Hepatocyte (in vitro differentiated cells): Measurements from ENCODE around the gene CACTIN. TPM values are rescaled to one million over a fixed set of nuclear protein-coding genes. Genes with fewer than 3 reads are reported as not detected.
A peak's percentile ranks its signal among the peaks of the same experiment; 100 is the strongest.

Experiments
- DNase-seq: peaks from one replicate; pipeline ENCODE4 v3.0.0-alpha.2; 2016; ENCODE audit warnings: low spot score
- H2AFZ ChIP-seq: fragments of 200-600 bp; sonication (generic); 2 replicates; pipeline ENCODE4 v1.6.0; 2016; ENCODE audit warnings: antibody characterized with exemption, mild to moderate bottlenecking
- H3K27ac ChIP-seq: fragments of 200-600 bp; sonication (generic); 2 replicates; pipeline ENCODE4 v1.5.1; 2016; ENCODE audit warnings: mild to moderate bottlenecking
- H3K27me3 ChIP-seq: fragments of 200-600 bp; sonication (generic); 2 replicates; pipeline ENCODE4 v1.6.1; 2016
- H3K36me3 ChIP-seq: fragments of 200-600 bp; sonication (generic); replicated peaks from 2 replicates; pipeline ENCODE4 v1.5.1; 2016; ENCODE audit warnings: low read depth; ENCODE audit not compliant: insufficient read depth
- H3K4me1 ChIP-seq: fragments of 200-600 bp; sonication (generic); 2 replicates; pipeline ENCODE4 v1.5.1; 2016; ENCODE audit warnings: mild to moderate bottlenecking, moderate library complexity; ENCODE audit not compliant: insufficient read depth
- H3K4me2 ChIP-seq: fragments of 200-600 bp; sonication (generic); 2 replicates; pipeline ENCODE4 v1.6.0; 2016
- H3K4me3 ChIP-seq: fragments of 200-600 bp; sonication (generic); 2 replicates; pipeline ENCODE4 v1.5.1; 2016; ENCODE audit warnings: mild to moderate bottlenecking
- H3K79me2 ChIP-seq: fragments of 200-600 bp; sonication (generic); 2 replicates; pipeline ENCODE4 v1.6.0; 2017; ENCODE audit warnings: mild to moderate bottlenecking
- H3K9me2 ChIP-seq: fragments of 200-600 bp; sonication (generic); replicated peaks from 2 replicates; pipeline ENCODE4 v1.6.0; 2017; ENCODE audit warnings: mild to moderate bottlenecking; ENCODE audit not compliant: insufficient read depth
- H3K9me3 ChIP-seq: fragments of 200-600 bp; sonication (generic); 2 replicates; pipeline ENCODE4 v1.5.1; 2016; ENCODE audit warnings: low read depth, mild to moderate bottlenecking
- H4K20me1 ChIP-seq: fragments of 200-600 bp; sonication (generic); 2 replicates; pipeline ENCODE4 v1.6.0; 2016; ENCODE audit warnings: mild to moderate bottlenecking; ENCODE audit not compliant: insufficient read depth, poor library complexity, severe bottlenecking
- EZH2 ChIP-seq: fragments of 200-600 bp; sonication (generic); IDR thresholded peaks from 2 replicates; pipeline ENCODE4 v1.6.1; 2016; ENCODE audit warnings: antibody characterized with exemption, mild to moderate bottlenecking, borderline replicate concordance
- EZH2phosphoT487 ChIP-seq: fragments of 200-600 bp; sonication (generic); IDR thresholded peaks from one replicate; pipeline ENCODE4 v1.6.1; 2018; ENCODE audit warnings: antibody characterized with exemption, mild to moderate bottlenecking, low read depth, moderate library complexity; ENCODE audit not compliant: unreplicated experiment, severe bottlenecking
- WGBS: methylation state at CpG from one replicate; pipeline ENCODE4 v1.1.6; 2016; ENCODE audit warnings: low lambda C conversion rate; ENCODE audit errors: missing lambda C conversion rate; 5-methylcytosine and 5-hydroxymethylcytosine counted together
- polyA plus RNA-seq: library from polyadenylated mRNA; unstranded; fragments of >200 nt; fragmentation: Nextera tagmentation; extraction: Ambion mirVana; gene quantifications from 2 replicates; pipeline ENCODE4 v1.2.1, GENCODE V29; 2016
- total RNA-seq: library from RNA; depleted of rRNA; stranded (reverse); fragments of >200 nt; gene quantifications from 2 replicates; pipeline ENCODE4 v1.2.3, GENCODE V29; 2014
- TF ChIP-seq, protein P1 (sequence below): fragments of 200-600 bp; sonication (generic); IDR thresholded peaks from 2 replicates; pipeline ENCODE4 v1.5.1; 2016; ENCODE audit warnings: antibody characterized with exemption, mild to moderate bottlenecking; ENCODE audit not compliant: poor library complexity

The CACTIN gene
- total and polyA plus RNA-seq, 2 experiments from 2014 or later: 15.7 to 18.3 TPM

DNA sequence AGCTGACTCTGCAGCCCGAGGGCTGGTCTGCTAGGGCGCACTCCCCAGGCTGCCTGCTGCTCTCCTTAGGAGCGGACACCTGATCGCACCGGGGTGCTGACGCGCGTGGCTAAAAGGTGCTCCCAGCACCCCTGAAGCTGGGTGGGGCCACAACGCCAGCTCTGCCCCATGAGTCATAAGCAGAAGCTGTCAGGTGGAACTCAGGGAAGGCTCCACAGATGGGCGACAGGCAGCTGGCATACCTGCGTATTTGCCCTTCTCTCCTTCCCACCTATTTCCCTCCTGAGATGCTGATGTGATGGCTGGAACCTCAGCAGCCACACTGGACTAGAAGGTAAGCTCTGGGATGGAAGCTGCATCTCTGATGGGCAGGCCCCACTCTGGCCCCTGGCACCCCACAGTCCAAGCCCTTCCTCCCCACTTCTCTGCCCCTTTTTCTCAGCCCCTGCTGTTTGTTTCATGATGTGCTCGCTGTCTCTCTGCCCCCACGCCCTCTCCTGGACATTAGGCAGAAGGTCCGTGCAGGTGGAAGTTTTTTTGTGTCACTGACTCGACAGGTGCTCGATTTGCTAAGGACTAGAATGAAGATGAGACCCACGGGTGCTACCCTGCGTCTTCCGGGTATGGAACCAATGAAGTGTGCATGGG, 30.3 kb upstream of the CACTIN start:
- Histone ChIP-seq H2AFZ (no peak overlapping the region), H3K79me2 (no peaks in the 10 kb centered on the region), H3K27ac (no peak overlapping the region), H3K4me1 (no peaks in the 10 kb centered on the region), H3K4me3 (no peak overlapping the region), H3K36me3 (no peaks in the 10 kb centered on the region), H3K4me2 (no peak overlapping the region), H3K9me3 (no peaks in the 10 kb centered on the region), H4K20me1 (no peaks in the 10 kb centered on the region), H3K27me3 (no peaks in the 10 kb centered on the region), H3K9me2 (no peaks in the 10 kb centered on the region)
- 96% methylated on average over 19 of the region's 19 CpGs for WGBS
- TF ChIP-seq EZH2 (no peak), EZH2phosphoT487 (no peak)
- TF ChIP-seq, protein P1, sequence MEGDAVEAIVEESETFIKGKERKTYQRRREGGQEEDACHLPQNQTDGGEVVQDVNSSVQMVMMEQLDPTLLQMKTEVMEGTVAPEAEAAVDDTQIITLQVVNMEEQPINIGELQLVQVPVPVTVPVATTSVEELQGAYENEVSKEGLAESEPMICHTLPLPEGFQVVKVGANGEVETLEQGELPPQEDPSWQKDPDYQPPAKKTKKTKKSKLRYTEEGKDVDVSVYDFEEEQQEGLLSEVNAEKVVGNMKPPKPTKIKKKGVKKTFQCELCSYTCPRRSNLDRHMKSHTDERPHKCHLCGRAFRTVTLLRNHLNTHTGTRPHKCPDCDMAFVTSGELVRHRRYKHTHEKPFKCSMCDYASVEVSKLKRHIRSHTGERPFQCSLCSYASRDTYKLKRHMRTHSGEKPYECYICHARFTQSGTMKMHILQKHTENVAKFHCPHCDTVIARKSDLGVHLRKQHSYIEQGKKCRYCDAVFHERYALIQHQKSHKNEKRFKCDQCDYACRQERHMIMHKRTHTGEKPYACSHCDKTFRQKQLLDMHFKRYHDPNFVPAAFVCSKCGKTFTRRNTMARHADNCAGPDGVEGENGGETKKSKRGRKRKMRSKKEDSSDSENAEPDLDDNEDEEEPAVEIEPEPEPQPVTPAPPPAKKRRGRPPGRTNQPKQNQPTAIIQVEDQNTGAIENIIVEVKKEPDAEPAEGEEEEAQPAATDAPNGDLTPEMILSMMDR: no peak
- no peak for DNase-seq

DNA sequence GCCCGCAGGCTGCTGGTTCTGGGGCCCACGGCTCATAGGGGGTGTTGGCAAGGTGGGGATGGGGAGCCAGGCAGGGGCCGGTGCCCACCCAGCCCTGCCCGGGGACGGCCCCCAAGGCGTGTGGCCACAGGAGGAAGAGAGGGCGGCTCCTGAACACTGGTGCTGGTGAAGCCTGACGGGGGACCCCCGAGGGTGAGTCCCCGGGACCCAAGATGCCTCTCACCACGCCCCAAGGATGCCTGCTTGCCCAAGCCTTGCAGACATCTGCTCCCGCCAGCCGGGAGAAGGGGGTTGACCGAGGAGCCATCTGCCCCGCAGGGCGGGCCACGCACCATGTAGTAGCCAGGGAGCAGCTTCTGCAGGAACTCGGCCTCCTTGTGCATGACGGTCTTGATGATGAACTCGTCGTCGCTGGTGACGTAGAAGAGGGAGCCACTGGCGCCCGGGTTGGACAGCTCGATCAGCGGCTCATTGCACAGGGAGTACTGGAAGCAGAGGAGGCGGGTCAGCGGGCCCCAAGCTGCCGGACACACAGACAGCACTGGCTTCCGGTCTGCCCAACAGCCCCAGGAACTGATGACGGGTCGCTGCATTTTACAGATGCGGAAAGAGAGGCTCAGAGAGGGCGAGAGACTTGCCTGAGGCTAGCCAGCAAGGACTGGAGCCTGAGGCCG, 29.6 kb upstream of the CACTIN start:
- 94% methylated on average over 29 of the region's 36 CpGs for WGBS
- no peaks in the 10 kb centered on the region for H3K79me2 ChIP-seq
- H4K20me1 ChIP-seq: no peaks in the 10 kb centered on the region
- peak overlapping the region; percentile 51 for H3K27ac ChIP-seq
- H3K9me2 ChIP-seq: no peaks in the 10 kb centered on the region
- no peak for DNase-seq
- no peaks in the 10 kb centered on the region for H3K27me3 ChIP-seq
- H3K4me1 ChIP-seq: no peaks in the 10 kb centered on the region
- H3K9me3 ChIP-seq: no peaks in the 10 kb centered on the region
- H3K4me3 ChIP-seq: no peak overlapping the region
- no peak overlapping the region for H2AFZ ChIP-seq
- no peak overlapping the region for H3K4me2 ChIP-seq
- TF ChIP-seq, protein P1: no peak
- TF ChIP-seq EZH2: no peak
- no peaks in the 10 kb centered on the region for H3K36me3 ChIP-seq

DNA sequence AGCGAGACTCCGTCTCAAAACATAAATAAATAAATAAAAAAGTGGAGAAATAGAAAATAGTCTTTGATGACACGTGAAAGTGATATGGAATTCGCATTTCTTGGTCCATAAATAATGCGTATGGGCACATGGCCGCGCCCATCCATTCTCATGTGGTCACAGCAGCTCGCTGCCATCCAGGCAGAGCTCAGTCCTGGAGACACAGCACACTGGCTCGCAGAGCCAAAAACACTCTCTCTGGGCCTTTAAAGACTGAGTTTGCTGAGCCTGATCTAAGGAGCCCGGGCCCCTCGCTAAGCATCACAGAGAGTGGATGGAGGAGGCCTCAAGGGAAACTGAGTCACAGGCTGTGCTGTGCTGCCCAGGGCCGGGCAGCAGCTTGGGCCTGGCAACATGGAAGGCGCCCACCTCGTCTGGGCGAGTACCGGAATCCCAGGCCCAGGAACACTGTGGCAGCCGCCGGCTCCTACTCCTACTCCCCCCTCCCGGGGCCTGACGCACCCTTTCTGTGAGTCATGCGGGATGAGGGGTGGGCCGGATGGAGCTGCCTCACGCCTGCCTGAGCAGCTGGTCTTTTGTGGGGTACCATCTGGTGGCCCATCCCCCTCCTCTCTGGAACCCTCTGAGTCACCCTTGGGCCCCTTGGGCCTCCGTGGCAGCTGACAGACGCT, 28.9 kb upstream of the CACTIN start:
- Histone ChIP-seq H3K4me3 (no peak overlapping the region), H2AFZ (no peak overlapping the region), H3K36me3 (no peaks in the 10 kb centered on the region), H3K79me2 (no peaks in the 10 kb centered on the region), H4K20me1 (no peaks in the 10 kb centered on the region), H3K27ac (peak overlapping the region; percentile 82), H3K4me2 (no peak overlapping the region), H3K9me3 (no peaks in the 10 kb centered on the region), H3K4me1 (no peaks in the 10 kb centered on the region), H3K9me2 (no peaks in the 10 kb centered on the region), H3K27me3 (no peaks in the 10 kb centered on the region)
- no peak for TF ChIP-seq EZH2phosphoT487
- TF ChIP-seq, protein P1: no peak
- TF ChIP-seq EZH2: no peak
- DNase-seq: peak; percentile 76
- WGBS: 87% methylated on average over 23 of the region's 25 CpGs
